ENCODE data around the gene EMP1.

DNA sequence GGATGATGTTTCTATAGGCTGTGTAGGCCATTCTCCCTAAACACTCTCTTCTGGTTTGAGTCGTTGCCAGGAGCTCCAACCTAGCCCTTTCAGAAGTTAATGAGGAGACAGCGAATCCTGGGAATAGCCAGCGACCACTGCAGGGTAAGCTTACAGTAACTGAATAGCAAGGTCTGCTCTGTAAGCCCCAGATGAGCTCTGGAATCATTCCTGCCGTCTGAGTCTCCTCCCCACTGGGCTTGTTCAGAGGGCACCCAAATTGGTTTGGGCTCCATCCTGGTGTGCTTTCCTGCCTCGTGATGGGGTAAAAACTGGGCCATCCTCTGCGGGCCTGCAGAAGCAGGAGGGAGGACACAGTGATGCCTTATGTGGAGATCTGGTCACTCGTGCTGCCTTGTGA lies 43.3 kb upstream of the EMP1 start:
- TF ChIP-seq, protein P1, sequence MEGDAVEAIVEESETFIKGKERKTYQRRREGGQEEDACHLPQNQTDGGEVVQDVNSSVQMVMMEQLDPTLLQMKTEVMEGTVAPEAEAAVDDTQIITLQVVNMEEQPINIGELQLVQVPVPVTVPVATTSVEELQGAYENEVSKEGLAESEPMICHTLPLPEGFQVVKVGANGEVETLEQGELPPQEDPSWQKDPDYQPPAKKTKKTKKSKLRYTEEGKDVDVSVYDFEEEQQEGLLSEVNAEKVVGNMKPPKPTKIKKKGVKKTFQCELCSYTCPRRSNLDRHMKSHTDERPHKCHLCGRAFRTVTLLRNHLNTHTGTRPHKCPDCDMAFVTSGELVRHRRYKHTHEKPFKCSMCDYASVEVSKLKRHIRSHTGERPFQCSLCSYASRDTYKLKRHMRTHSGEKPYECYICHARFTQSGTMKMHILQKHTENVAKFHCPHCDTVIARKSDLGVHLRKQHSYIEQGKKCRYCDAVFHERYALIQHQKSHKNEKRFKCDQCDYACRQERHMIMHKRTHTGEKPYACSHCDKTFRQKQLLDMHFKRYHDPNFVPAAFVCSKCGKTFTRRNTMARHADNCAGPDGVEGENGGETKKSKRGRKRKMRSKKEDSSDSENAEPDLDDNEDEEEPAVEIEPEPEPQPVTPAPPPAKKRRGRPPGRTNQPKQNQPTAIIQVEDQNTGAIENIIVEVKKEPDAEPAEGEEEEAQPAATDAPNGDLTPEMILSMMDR (IDR thresholded peaks at IDR 0.05 in 4 of 5, conservative IDR thresholded peaks at IDR 0.05 in 1 of 5) = no peak
- TF ChIP-seq POLR2A (IDR thresholded peaks at IDR 0.05) = no peak
